ENCODE data around the gene ADH7. TPM values are rescaled to one million over a fixed set of nuclear protein-coding genes. Genes with fewer than 3 reads are reported as not detected.

The ADH7 gene
- not detected for total RNA-seq
- polyA plus RNA-seq, result not detected

GRCh38 chr4:99435154-99435553, at the start of gene ADH7:
Gene ADH7, minus strand, starts transcription at chr4:99435342. Its CDS starts 109 bp downstream, at chr4:99435233.
- CTCF ChIA-PET, result no interaction called here
- no peaks in the 10 kb centered on the region for H3K9me3 Mint-ChIP-seq
- no peaks in the 10 kb centered on the region for H3K27me3 ChIP-seq (ENCODE audit: insufficient read depth, low read length, poor library complexity, severe bottlenecking)
- H3K27ac ChIP-seq (ENCODE audit: low read depth, low read length), result no peak within 1 kb of the TSS
- no peaks in the 10 kb centered on the region for H3K36me3 ChIP-seq (ENCODE audit: insufficient read depth, low read length)
- POLR2A ChIA-PET, result no interaction called here
- no peak within 1 kb of the TSS for H3K4me3 Mint-ChIP-seq
- H3K4me3 ChIP-seq (ENCODE audit: low read length), result no peak within 1 kb of the TSS
- DNase-seq, result no peak
- H3K4me1 ChIP-seq (ENCODE audit: insufficient read depth, low read length), result no peaks in the 10 kb centered on the region
- H3K9me3 ChIP-seq (ENCODE audit: low read length), result no peaks in the 10 kb centered on the region
- H3K36me3 Mint-ChIP-seq, result no peaks in the 10 kb centered on the region
- H3K27me3 Mint-ChIP-seq, result peaks cover 5 to 17% of the 10 kb centered on the region in 2 donors
- no peaks in the 10 kb centered on the region for H3K4me1 Mint-ChIP-seq
- H3K27ac Mint-ChIP-seq, result no peak within 1 kb of the TSS

DNA sequence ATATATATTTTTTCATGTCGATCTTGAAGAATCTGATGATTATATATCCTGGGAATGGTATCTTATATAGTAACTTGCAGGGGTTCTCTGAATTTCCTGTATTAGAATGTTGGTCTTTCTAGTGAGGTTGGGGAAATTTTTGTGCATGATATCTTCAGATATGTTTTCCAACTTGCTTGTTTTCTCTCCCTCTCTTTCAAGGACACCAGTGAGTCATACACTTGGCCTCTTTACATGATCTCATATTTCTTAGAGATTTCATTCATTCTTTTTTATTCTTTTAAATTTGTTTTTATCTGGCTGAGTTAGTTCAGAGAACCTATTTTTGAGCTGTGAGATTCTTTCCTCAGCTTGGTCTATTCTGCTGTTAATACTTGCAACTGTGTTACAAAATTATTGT, 48.5 kb upstream of the ADH7 start:
- Histone ChIP-seq H3K27ac (ENCODE audit: low read depth, low read length) (no peak overlapping the region), H3K4me1 (ENCODE audit: insufficient read depth, low read length) (no peaks in the 10 kb centered on the region), H3K9me3 (ENCODE audit: low read length) (no peaks in the 10 kb centered on the region), H3K4me3 (ENCODE audit: low read length) (no peak overlapping the region), H3K27me3 (ENCODE audit: insufficient read depth, low read length, poor library complexity, severe bottlenecking) (no peaks in the 10 kb centered on the region), H3K36me3 (ENCODE audit: insufficient read depth, low read length) (no peaks in the 10 kb centered on the region)
- Mint-ChIP-seq H3K9me3 (peaks cover 21 to 37% (median 32%) of the 10 kb centered on the region in 5 donors), H3K27ac (no peak overlapping the region), H3K27me3 (peaks cover 0 to 5% of the 10 kb centered on the region in 2 donors), H3K4me1 (no peaks in the 10 kb centered on the region), H3K4me3 (no peak overlapping the region), H3K36me3 (peaks cover 0 to 6% (median 0%) of the 10 kb centered on the region in 3 donors)
- CTCF ChIA-PET, result no interaction called here
- POLR2A ChIA-PET, result no interaction called here
- no peak for DNase-seq

DNA sequence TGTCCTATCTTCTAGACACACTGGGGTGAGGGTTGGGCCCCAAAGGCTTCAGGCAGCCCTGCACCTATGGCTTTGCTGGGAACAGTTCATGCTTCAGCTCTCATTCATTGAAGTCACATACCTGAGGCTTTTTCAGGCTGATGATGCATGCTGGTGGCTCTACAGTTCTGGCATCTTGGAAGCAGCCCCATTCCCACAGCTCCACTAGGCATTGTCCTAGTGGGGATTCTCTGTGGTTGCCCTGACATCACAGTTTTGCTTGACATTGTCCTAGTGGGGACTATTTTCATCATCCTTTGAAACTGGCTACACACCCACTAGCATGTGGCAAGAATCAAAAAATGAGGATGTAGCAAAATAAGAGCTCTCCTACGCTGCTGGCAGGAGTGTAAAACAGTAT, 38.0 kb upstream of the ADH7 start:
- no peaks in the 10 kb centered on the region for H3K9me3 ChIP-seq (ENCODE audit: low read length)
- H3K36me3 Mint-ChIP-seq, result no peaks in the 10 kb centered on the region
- H3K9me3 Mint-ChIP-seq, result no peaks in the 10 kb centered on the region
- CTCF ChIA-PET, result interaction anchor here (0.9 kb wide), 1 partner anchor 14 kb away, joined by 3 read pairs; no protein-coding TSS in a partner anchor
- H3K27ac ChIP-seq (ENCODE audit: low read depth, low read length), result no peak overlapping the region
- no peak overlapping the region for H3K27ac Mint-ChIP-seq
- H3K4me3 Mint-ChIP-seq, result no peak overlapping the region
- no peaks in the 10 kb centered on the region for H3K27me3 ChIP-seq (ENCODE audit: insufficient read depth, low read length, poor library complexity, severe bottlenecking)
- no peaks in the 10 kb centered on the region for H3K4me1 Mint-ChIP-seq
- POLR2A ChIA-PET, result no interaction called here
- no peaks in the 10 kb centered on the region for H3K36me3 ChIP-seq (ENCODE audit: insufficient read depth, low read length)
- no peaks in the 10 kb centered on the region for H3K4me1 ChIP-seq (ENCODE audit: insufficient read depth, low read length)
- no peak overlapping the region for H3K4me3 ChIP-seq (ENCODE audit: low read length)
- H3K27me3 Mint-ChIP-seq, result peaks cover 7 to 8% of the 10 kb centered on the region in 2 donors
- DNase-seq, result no peak

GRCh38 chr4:99471896-99472295, 36.8 kb upstream of the ADH7 start:
- Histone ChIP-seq H3K9me3 (ENCODE audit: low read length) (no peaks in the 10 kb centered on the region), H3K27ac (ENCODE audit: low read depth, low read length) (no peak overlapping the region), H3K4me3 (ENCODE audit: low read length) (no peak overlapping the region), H3K27me3 (ENCODE audit: insufficient read depth, low read length, poor library complexity, severe bottlenecking) (no peaks in the 10 kb centered on the region), H3K36me3 (ENCODE audit: insufficient read depth, low read length) (no peaks in the 10 kb centered on the region), H3K4me1 (ENCODE audit: insufficient read depth, low read length) (no peaks in the 10 kb centered on the region)
- ChIA-PET POLR2A (no interaction called here), CTCF (interaction anchor here (2.1 kb wide), 1 partner anchor 9 kb away, joined by 4 read pairs; no protein-coding TSS in a partner anchor)
- DNase-seq, result no peak
- Mint-ChIP-seq H3K27ac (no peak overlapping the region), H3K36me3 (no peaks in the 10 kb centered on the region), H3K27me3 (peaks cover 12 to 20% of the 10 kb centered on the region in 2 donors), H3K4me1 (no peaks in the 10 kb centered on the region), H3K9me3 (no peaks in the 10 kb centered on the region), H3K4me3 (no peak overlapping the region)

GRCh38 chr4:99471349-99471748, 36.2 kb upstream of the ADH7 start:
- Mint-ChIP-seq H3K4me3 (no peak overlapping the region), H3K36me3 (no peaks in the 10 kb centered on the region)

DNA sequence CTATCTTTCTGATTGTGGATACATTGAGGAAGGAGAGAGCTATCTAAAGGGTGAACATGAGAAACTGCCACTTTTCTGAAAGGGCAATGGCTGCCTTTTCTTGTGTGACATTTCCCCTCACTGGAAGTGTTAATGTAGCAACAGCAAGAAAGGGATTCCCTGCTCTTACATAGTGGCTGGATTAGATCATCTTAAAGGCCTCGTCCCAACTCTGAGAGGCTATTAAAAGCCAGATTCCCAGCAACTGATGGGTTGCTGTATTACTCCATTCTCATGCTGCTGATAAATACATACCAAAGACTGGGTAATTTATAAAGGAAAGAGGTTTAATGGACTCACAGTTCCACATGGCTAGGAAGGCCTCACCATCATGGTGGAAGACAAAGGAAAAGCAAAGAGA, 33.7 kb upstream of the ADH7 start:
- CTCF ChIA-PET, result no interaction called here
- no peak overlapping the region for H3K27ac Mint-ChIP-seq
- H3K4me3 Mint-ChIP-seq, result no peak overlapping the region
- H3K36me3 ChIP-seq (ENCODE audit: insufficient read depth, low read length), result no peaks in the 10 kb centered on the region
- H3K9me3 Mint-ChIP-seq, result no peaks in the 10 kb centered on the region
- no peaks in the 10 kb centered on the region for H3K36me3 Mint-ChIP-seq
- peaks cover 12 to 32% of the 10 kb centered on the region in 2 donors for H3K27me3 Mint-ChIP-seq
- H3K27me3 ChIP-seq (ENCODE audit: insufficient read depth, low read length, poor library complexity, severe bottlenecking), result no peaks in the 10 kb centered on the region
- POLR2A ChIA-PET, result no interaction called here
- H3K4me3 ChIP-seq (ENCODE audit: low read length), result no peak overlapping the region
- no peak for DNase-seq
- no peaks in the 10 kb centered on the region for H3K9me3 ChIP-seq (ENCODE audit: low read length)
- no peaks in the 10 kb centered on the region for H3K4me1 Mint-ChIP-seq
- no peak overlapping the region for H3K27ac ChIP-seq (ENCODE audit: low read depth, low read length)
- H3K4me1 ChIP-seq (ENCODE audit: insufficient read depth, low read length), result no peaks in the 10 kb centered on the region

More at GRCh38 chr4:99471349-99471748, 36.2 kb upstream of the ADH7 start:
- no peak for DNase-seq
- no peaks in the 10 kb centered on the region for H3K4me1 ChIP-seq (ENCODE audit: insufficient read depth, low read length)
- no peaks in the 10 kb centered on the region for H3K4me1 Mint-ChIP-seq
- no peak overlapping the region for H3K27ac Mint-ChIP-seq
- no peaks in the 10 kb centered on the region for H3K9me3 ChIP-seq (ENCODE audit: low read length)
- H3K27me3 Mint-ChIP-seq, result peaks cover 12 to 23% of the 10 kb centered on the region in 2 donors
- H3K36me3 ChIP-seq (ENCODE audit: insufficient read depth, low read length), result no peaks in the 10 kb centered on the region
- CTCF ChIA-PET, result interaction anchor here (2.1 kb wide), 1 partner anchor 9 kb away, joined by 4 read pairs; no protein-coding TSS in a partner anchor
- POLR2A ChIA-PET, result no interaction called here
- H3K27me3 ChIP-seq (ENCODE audit: insufficient read depth, low read length, poor library complexity, severe bottlenecking), result no peaks in the 10 kb centered on the region
- no peak overlapping the region for H3K4me3 ChIP-seq (ENCODE audit: low read length)
- H3K9me3 Mint-ChIP-seq, result no peaks in the 10 kb centered on the region
- H3K27ac ChIP-seq (ENCODE audit: low read depth, low read length), result no peak overlapping the region

DNA sequence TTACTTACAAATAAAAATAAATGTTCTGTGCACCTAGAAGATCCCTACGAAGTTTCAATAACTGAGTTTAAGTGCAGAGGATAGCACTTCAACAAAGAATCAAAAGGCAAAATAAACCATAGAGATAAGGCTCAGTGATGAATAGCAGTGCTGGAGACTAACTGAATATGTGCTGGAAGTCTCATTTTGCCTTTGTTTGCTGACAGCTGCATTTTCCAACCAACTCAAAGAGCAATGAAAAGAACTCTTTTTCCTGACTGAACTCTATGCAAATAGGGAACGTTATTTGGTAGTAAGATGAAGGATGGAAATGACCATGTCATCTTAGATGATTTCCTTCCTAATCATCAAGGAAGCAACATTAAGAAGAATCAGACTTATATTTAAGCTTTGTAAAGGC, 32.7 kb upstream of the ADH7 start:
- Mint-ChIP-seq H3K27me3 (peaks cover 12 to 35% of the 10 kb centered on the region in 2 donors), H3K9me3 (no peaks in the 10 kb centered on the region), H3K36me3 (no peaks in the 10 kb centered on the region), H3K4me1 (no peaks in the 10 kb centered on the region), H3K4me3 (no peak overlapping the region), H3K27ac (no peak overlapping the region)
- no peaks in the 10 kb centered on the region for H3K36me3 ChIP-seq (ENCODE audit: insufficient read depth, low read length)
- no peak overlapping the region for H3K27ac ChIP-seq (ENCODE audit: low read depth, low read length)
- DNase-seq, result no peak
- H3K4me3 ChIP-seq (ENCODE audit: low read length), result no peak overlapping the region
- no peaks in the 10 kb centered on the region for H3K9me3 ChIP-seq (ENCODE audit: low read length)
- ChIA-PET POLR2A (no interaction called here), CTCF (no interaction called here)
- no peaks in the 10 kb centered on the region for H3K27me3 ChIP-seq (ENCODE audit: insufficient read depth, low read length, poor library complexity, severe bottlenecking)
- no peaks in the 10 kb centered on the region for H3K4me1 ChIP-seq (ENCODE audit: insufficient read depth, low read length)

DNA sequence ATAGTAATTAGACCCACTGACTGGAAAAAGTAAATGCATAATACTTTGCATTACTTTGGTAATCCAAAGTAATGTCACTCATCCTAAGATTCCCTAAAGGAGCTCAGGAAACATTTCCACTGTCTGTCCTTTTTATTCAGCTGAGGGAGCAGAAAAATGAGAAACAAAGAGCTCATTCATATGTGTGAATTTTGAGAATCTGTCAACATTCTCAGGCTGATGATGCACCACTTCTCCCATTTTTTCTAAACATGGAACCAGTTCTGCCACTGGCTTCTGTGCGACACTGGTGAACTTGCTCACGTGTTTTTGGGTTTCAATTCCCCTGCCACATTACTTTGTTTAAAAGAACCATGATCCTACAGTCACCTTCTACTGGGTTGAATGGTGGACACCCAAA, 28.4 kb upstream of the ADH7 start:
- no peak overlapping the region for H3K27ac Mint-ChIP-seq
- H3K9me3 ChIP-seq (ENCODE audit: low read length), result no peaks in the 10 kb centered on the region
- ChIA-PET POLR2A (no interaction called here), CTCF (interaction anchor here (1.1 to 1.5 kb wide), 3 partner anchors 8 to 52 kb away, joined by 3 to 4 read pairs (median 3); no protein-coding TSS in a partner anchor)
- H3K27ac ChIP-seq (ENCODE audit: low read depth, low read length), result no peak overlapping the region
- no peak overlapping the region for H3K4me3 ChIP-seq (ENCODE audit: low read length)
- H3K4me1 Mint-ChIP-seq, result no peaks in the 10 kb centered on the region
- H3K36me3 Mint-ChIP-seq, result no peaks in the 10 kb centered on the region
- no peak overlapping the region for H3K4me3 Mint-ChIP-seq
- H3K9me3 Mint-ChIP-seq, result no peaks in the 10 kb centered on the region
- DNase-seq, result no peak
- no peaks in the 10 kb centered on the region for H3K4me1 ChIP-seq (ENCODE audit: insufficient read depth, low read length)
- no peaks in the 10 kb centered on the region for H3K27me3 ChIP-seq (ENCODE audit: insufficient read depth, low read length, poor library complexity, severe bottlenecking)
- no peaks in the 10 kb centered on the region for H3K36me3 ChIP-seq (ENCODE audit: insufficient read depth, low read length)
- peaks cover 11 to 40% of the 10 kb centered on the region in 2 donors for H3K27me3 Mint-ChIP-seq

All from CD8-positive, alpha-beta memory T cell (primary cell).